DOHH2 (cell line): ENCODE results near the gene EBF3.

Experiments used
- EZH2phosphoT487 ChIP-seq: fragments of 200-600 bp; sonication (generic); IDR thresholded peaks from 2 replicates; pipeline ENCODE4 v1.6.1; 2017; ENCODE audit warnings: borderline replicate concordance, mild to moderate bottlenecking, antibody characterized with exemption, low read length, moderate library complexity, mixed read lengths
- TF ChIP-seq, protein P1 (sequence below): fragments of 200-600 bp; sonication (generic); IDR thresholded peaks from one replicate; pipeline ENCODE4 v1.5.1; 2014; ENCODE audit warnings: antibody characterized with exemption, mild to moderate bottlenecking, low read depth, low read length; ENCODE audit not compliant: poor library complexity, severe bottlenecking

DNA sequence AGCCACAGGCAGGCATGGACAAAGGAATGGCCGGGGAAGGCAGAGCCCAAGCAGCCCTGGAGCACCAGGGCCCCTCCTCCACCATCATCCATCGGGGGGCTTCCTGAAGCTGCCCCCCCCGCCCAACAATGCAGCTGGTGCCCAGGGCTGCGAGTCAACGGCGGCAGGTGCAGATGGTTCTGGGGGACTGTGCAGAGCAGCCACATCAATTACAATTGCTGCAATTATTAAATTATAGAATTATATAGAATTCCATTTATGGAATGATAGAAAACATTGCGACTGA is 28.3 kb downstream of the EBF3 start:
- TF ChIP-seq, protein P1, sequence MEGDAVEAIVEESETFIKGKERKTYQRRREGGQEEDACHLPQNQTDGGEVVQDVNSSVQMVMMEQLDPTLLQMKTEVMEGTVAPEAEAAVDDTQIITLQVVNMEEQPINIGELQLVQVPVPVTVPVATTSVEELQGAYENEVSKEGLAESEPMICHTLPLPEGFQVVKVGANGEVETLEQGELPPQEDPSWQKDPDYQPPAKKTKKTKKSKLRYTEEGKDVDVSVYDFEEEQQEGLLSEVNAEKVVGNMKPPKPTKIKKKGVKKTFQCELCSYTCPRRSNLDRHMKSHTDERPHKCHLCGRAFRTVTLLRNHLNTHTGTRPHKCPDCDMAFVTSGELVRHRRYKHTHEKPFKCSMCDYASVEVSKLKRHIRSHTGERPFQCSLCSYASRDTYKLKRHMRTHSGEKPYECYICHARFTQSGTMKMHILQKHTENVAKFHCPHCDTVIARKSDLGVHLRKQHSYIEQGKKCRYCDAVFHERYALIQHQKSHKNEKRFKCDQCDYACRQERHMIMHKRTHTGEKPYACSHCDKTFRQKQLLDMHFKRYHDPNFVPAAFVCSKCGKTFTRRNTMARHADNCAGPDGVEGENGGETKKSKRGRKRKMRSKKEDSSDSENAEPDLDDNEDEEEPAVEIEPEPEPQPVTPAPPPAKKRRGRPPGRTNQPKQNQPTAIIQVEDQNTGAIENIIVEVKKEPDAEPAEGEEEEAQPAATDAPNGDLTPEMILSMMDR: no peak
- TF ChIP-seq EZH2phosphoT487: no peak
